GM12878 (cell line): Measurements from ENCODE around the gene ADISSP. TPM values are rescaled to one million over a fixed set of nuclear protein-coding genes. Genes with fewer than 3 reads are reported as not detected.

Experiments
- ATAC-seq: fragments of 200-7000 bp; cut with Tn5 transposase; 3 replicates; pipeline ENCODE4 v1.9.1; 2020; ENCODE audit warnings: mild to moderate bottlenecking, moderate library complexity
- BruUV-seq: library from RNA; stranded (reverse); fragments of 400-500 nt; replicated peaks from 2 replicates; lab custom pipeline; 2021; lab: Mats Ljungman, UMichigan
- CTCF ChIA-PET: fragments of 300-600 bp; sonication (Branson Sonifier 250); formaldehyde crosslinking; extraction: SDS; loops from one replicate; lab custom pipeline; 2021; ENCODE audit warnings: inconsistent platforms; lab: Yijun Ruan, JAX
- POLR2A ChIA-PET: fragments of 350-600 bp; formaldehyde crosslinking; extraction: SDS; loops from one replicate; lab custom pipeline; 2021; ENCODE audit warnings: inconsistent platforms; lab: Charles Lee
- RAD21 ChIA-PET: fragments of 300-600 bp; sonication (Branson Sonifier 250); formaldehyde crosslinking; loops from one replicate; lab custom pipeline; 2023; ENCODE audit warnings: antibody characterized with exemption; ENCODE audit not compliant: unreplicated experiment; lab: Charles Lee
- SMC1A ChIA-PET: fragments of 300-600 bp; sonication (Branson Sonifier 250); formaldehyde crosslinking; loops from one replicate; lab custom pipeline; 2023; ENCODE audit not compliant: unreplicated experiment, uncharacterized antibody; lab: Charles Lee
- DNase-seq: peaks from one replicate; pipeline ENCODE4 v3.0.0-alpha.2; 2011; ENCODE audit warnings: low read depth, low spot score
- FAIRE-seq: peaks from 3 replicates; lab custom pipeline; 2011; peaks lifted over from hg19 to GRCh38; lab: Jason Lieb, UNC
- H2AFZ ChIP-seq: 2 replicates; pipeline ENCODE4 v1.6.0; 2011; ENCODE audit warnings: low read depth, low read length, control low read depth; ENCODE audit not compliant: control insufficient read depth
- H3K27ac ChIP-seq: 2 replicates; pipeline ENCODE4 v1.5.1; 2011; ENCODE audit warnings: control low read depth; ENCODE audit not compliant: control insufficient read depth, insufficient read depth
- H3K27me3 ChIP-seq, 2 experiments: replicated peaks in 1 of 2; 2 replicates each; pipeline versions ENCODE4 v1.6.0 to v1.6.1; 2011; ENCODE audit warnings: low read length in 1 of 2; ENCODE audit not compliant: control insufficient read depth in 2 of 2, insufficient read depth in 2 of 2
- H3K36me3 ChIP-seq, 2 experiments: 2 replicates each; pipeline ENCODE4 v1.5.1; 2011; ENCODE audit warnings: low read length in 1 of 2; ENCODE audit not compliant: control insufficient read depth in 2 of 2, insufficient read depth in 2 of 2
- H3K4me1 ChIP-seq: 2 replicates; pipeline ENCODE4 v1.6.1; 2011; ENCODE audit warnings: mild to moderate bottlenecking, low read length, moderate library complexity, mixed read lengths; ENCODE audit not compliant: control insufficient read depth, insufficient read depth
- H3K4me2 ChIP-seq: 2 replicates; pipeline ENCODE4 v1.6.0; 2011; ENCODE audit warnings: control low read depth; ENCODE audit not compliant: control insufficient read depth, insufficient read depth
- H3K4me3 ChIP-seq: fragments of 200-600 bp; sonication (generic); 2 replicates; pipeline ENCODE4 v1.5.1; 2016
- H3K79me2 ChIP-seq: 2 replicates; pipeline ENCODE4 v1.6.0; 2011; ENCODE audit warnings: low read length; ENCODE audit not compliant: control insufficient read depth, insufficient read depth
- H3K9ac ChIP-seq: 2 replicates; pipeline ENCODE4 v1.8.0; 2011; ENCODE audit warnings: low read length, control low read depth, mixed read lengths; ENCODE audit not compliant: control insufficient read depth, insufficient read depth
- H3K9me3 ChIP-seq: replicated peaks from 3 replicates; pipeline ENCODE4 v1.5.1; 2011; ENCODE audit warnings: mild to moderate bottlenecking, low read length; ENCODE audit not compliant: control insufficient read depth, insufficient read depth
- H4K20me1 ChIP-seq: 2 replicates; pipeline ENCODE4 v1.6.0; 2011; ENCODE audit not compliant: control insufficient read depth, insufficient read depth
- CTCF ChIP-seq, 3 experiments: IDR thresholded peaks in 2 of 3; conservative IDR thresholded peaks in 1 of 3; 2 replicates each; pipeline ENCODE4 v1.5.1; 2011; ENCODE audit warnings: low read depth in 3 of 3, low read length in 3 of 3, mild to moderate bottlenecking in 3 of 3, control low read depth in 2 of 3, moderate library complexity in 2 of 3, inconsistent platforms in 1 of 3, mixed read lengths in 1 of 3; ENCODE audit not compliant: control insufficient read depth in 2 of 3, insufficient read depth in 1 of 3; ENCODE audit errors: extremely low read depth in 1 of 3
- E2F8 ChIP-seq: fragments of 450-650 bp; IDR thresholded peaks from 2 replicates; pipeline ENCODE4 v1.6.1; 2018; ENCODE audit warnings: mild to moderate bottlenecking, low read depth, moderate library complexity; ENCODE audit not compliant: partially characterized antibody
- E4F1 ChIP-seq: fragments of 450-650 bp; IDR thresholded peaks from 2 replicates; pipeline ENCODE4 v1.6.1; 2018; ENCODE audit warnings: borderline replicate concordance, mild to moderate bottlenecking; ENCODE audit not compliant: partially characterized antibody
- MTA3 ChIP-seq: IDR thresholded peaks from 2 replicates; pipeline ENCODE4 v1.6.1; 2012; ENCODE audit warnings: low read length, inconsistent platforms, borderline replicate concordance
- NBN ChIP-seq: fragments of 450-650 bp; IDR thresholded peaks from 2 replicates; pipeline ENCODE4 v1.6.1; 2016
- PBX3 ChIP-seq: IDR thresholded peaks from 2 replicates; pipeline ENCODE4 v1.6.1; 2011; ENCODE audit warnings: mild to moderate bottlenecking, low read depth, low read length, moderate library complexity; ENCODE audit not compliant: insufficient replicate concordance
- SMAD1 ChIP-seq: fragments of 450-650 bp; IDR thresholded peaks from 2 replicates; pipeline ENCODE4 v1.6.1; 2018; ENCODE audit warnings: mild to moderate bottlenecking, low read depth; ENCODE audit not compliant: partially characterized antibody
- SUZ12 ChIP-seq: fragments of 200-600 bp; sonication (generic); IDR thresholded peaks from one replicate; pipeline ENCODE4 v1.6.1; 2018; ENCODE audit warnings: antibody characterized with exemption, mild to moderate bottlenecking; ENCODE audit not compliant: unreplicated experiment
- TBL1XR1 ChIP-seq: IDR thresholded peaks from 2 replicates; pipeline ENCODE4 v1.6.1; 2012; ENCODE audit warnings: low read depth, low read length, improper control_type of control experiment
- USF1 ChIP-seq: IDR thresholded peaks from 2 replicates; pipeline ENCODE4 v1.6.1; 2011; ENCODE audit warnings: borderline replicate concordance, low read depth, mild to moderate bottlenecking, moderate library complexity, mixed read lengths, low read length; ENCODE audit not compliant: insufficient read depth; ENCODE audit errors: extremely low read length
- YBX1 ChIP-seq: fragments of 450-650 bp; IDR thresholded peaks from 2 replicates; pipeline ENCODE4 v1.6.1; 2016; ENCODE audit warnings: antibody characterized with exemption
- ZNF384 ChIP-seq: IDR thresholded peaks from 2 replicates; pipeline ENCODE4 v1.6.1; 2012; ENCODE audit warnings: low read depth, mild to moderate bottlenecking, low read length, improper control_type of control experiment, borderline replicate concordance
- WGBS: methylation state at CpG from one replicate; pipeline ENCODE4 v1.1.6; 2016; ENCODE audit warnings: low lambda C conversion rate; ENCODE audit not compliant: insufficient replicate concordance, insufficient coverage; ENCODE audit errors: missing lambda C conversion rate; 5-methylcytosine and 5-hydroxymethylcytosine counted together
- in situ Hi-C: fragments of 300-500 bp; cut with MboI; formaldehyde crosslinking; loops from 9 replicates; pipeline ENCODE4 v1.14.3; 2018; ENCODE audit warnings: mixed read lengths
- intact Hi-C: fragments of 100-400 bp; cut with micrococcal nuclease; formaldehyde crosslinking; loops from one replicate; pipeline ENCODE4 v1.14.2; 2022; ENCODE audit not compliant: unreplicated experiment
- polyA plus RNA-seq, 11 experiments: library from polyadenylated mRNA; depleted of rRNA in 4 of 11; unstranded in 6 of 11; stranded (reverse) in 5 of 11; fragments of >200 nt; fragmentation: Nextera tagmentation in 4 of 11; fragmentation: Illumina TruSeq in 1 of 11; extraction: Ambion mirVana in 4 of 11; extraction: Trizol in 1 of 11; gene quantifications; 1 replicate in 1 of 11; 2 replicates in 10 of 11; pipeline versions ENCODE4 v1.2.1 to v1.2.3, GENCODE V29; 2011 to 2016; ENCODE audit warnings: inconsistent platforms in 2 of 11, missing spikeins in 2 of 11, low read depth in 1 of 11
- total RNA-seq, 4 experiments: library from RNA; depleted of rRNA in 3 of 4; stranded (reverse); fragments of >200 nt in 3 of 4; fragmentation: Illumina TruSeq in 1 of 4; extraction: Trizol in 1 of 4; gene quantifications; 2 replicates each; pipeline versions ENCODE4 v1.2.1 to v1.2.3, GENCODE V29; 2013 to 2021

The ADISSP gene
- total and polyA plus RNA-seq, 10 of the 15 experiments (the other 5 are each of a cell fraction or from before 2014, with no cell fraction given) = 0.80 to 96.3 (median 38.6) TPM

- TF ChIP-seq PBX3 (no peak), SMAD1 (no peak), NBN (no peak), SUZ12 (no peak)
- TF ChIP-seq, all 136 proteins: peak for 0
Observed at GRCh38 chr20:3721912-3722311, 45.6 kb downstream of the ADISSP start (continued).

GRCh38 chr20:3720626-3721025 lies 46.9 kb downstream of the ADISSP start:
- H3K27me3 ChIP-seq = no peaks in the 10 kb centered on the region
- DNase-seq = no peak
- peaks cover 15% of the 10 kb centered on the region for H3K4me1 ChIP-seq
- H3K9ac ChIP-seq = no peak overlapping the region
- WGBS = 6% methylated on average over 6 of the region's 6 CpGs
- H3K36me3 ChIP-seq = no peaks in the 10 kb centered on the region
- no peaks in the 10 kb centered on the region for H4K20me1 ChIP-seq
- FAIRE-seq = peak; percentile 86
- CTCF ChIA-PET = interaction anchor here (1.4 to 3.2 kb wide), 3 partner anchors 10 to 157 kb away, joined by 5 to 21 read pairs (median 5); no protein-coding TSS in a partner anchor
- no peak overlapping the region for H2AFZ ChIP-seq
- no peak overlapping the region for H3K4me3 ChIP-seq
- H3K27ac ChIP-seq = no peak overlapping the region
- intact Hi-C loops = no loop called here
- POLR2A ChIA-PET = no interaction called here
- H3K9me3 ChIP-seq = no peaks in the 10 kb centered on the region
- ATAC-seq = peak; percentile 57
- no peak overlapping the region for H3K4me2 ChIP-seq
- in situ Hi-C loops = no loop called here
- no peaks in the 10 kb centered on the region for H3K79me2 ChIP-seq
- no TSS peak for BruUV-seq
- RAD21 ChIA-PET = interaction anchor here (1.4 kb wide), 1 partner anchor 47 kb away, joined by 3 read pairs; the partner anchor contains the start of gene ADISSP
- SMC1A ChIA-PET = no interaction called here
- TF ChIP-seq E2F8 (no peak), USF1 (no peak), TBL1XR1 (no peak), YBX1 (no peak), MTA3 (no peak), E4F1 (no peak), ZNF384 (no peak), CTCF (IDR thresholded peaks at IDR 0.05 in 2 of 3, conservative IDR thresholded peaks at IDR 0.05 in 1 of 3; ENCODE audit: control insufficient read depth in 2 of 3, extremely low read depth in 1 of 3, insufficient read depth in 1 of 3, low read depth in 3 of 3, low read length in 3 of 3) (no peak)
